Measurements from ENCODE around the gene KRTAP9-9.
"Not testable (repeated sequence)": the region's sequence is repeated elsewhere in the genome, so short reads cannot be mapped to it uniquely, and the experiment has no call there.

KRTAP9-9 gene

DNA sequence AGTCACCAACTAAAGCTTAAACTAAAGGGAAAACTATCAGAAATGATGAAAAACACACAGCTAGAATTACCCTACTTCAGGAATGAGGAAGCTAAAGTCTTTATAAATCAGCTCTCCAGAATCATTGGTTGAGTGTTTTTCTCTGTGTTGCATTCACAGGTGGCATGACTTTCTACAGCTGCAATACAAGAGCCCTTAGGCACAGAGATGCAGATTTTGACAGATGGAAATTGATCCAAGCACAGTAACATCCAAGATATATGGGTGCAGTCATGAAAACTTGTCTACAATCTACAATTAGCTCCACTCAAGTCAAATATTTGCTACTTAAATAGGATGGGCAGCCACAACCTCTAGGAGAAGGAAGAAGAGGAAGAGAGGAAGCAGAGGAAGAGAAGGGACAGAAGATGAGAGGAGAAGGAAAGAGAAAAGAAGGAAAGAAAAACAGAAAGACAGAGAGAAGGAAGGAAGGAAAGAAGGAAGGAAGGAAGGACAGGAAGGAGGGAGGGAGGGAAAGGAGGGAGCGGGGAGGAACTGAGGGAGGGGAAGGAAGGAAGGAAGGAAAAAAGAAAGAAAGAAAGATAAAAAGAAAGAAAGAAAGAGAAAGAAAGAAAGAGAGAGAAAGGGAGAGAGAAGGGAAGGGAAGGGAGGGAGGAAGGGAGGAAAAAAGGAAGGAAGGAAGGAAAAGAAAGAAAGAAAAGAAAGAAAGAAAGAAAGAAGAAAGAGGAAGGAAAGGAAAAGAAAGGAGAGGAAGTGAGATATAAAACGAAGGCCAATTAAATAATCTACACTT, 8.0 kb upstream of the KRTAP9-9 start:
- not testable (repeated sequence) for H2BK15ac ChIP-seq (ENCODE audit: low read depth, poor library complexity, severe bottlenecking); H2BK12ac ChIP-seq (ENCODE audit: low read length in 2 of 2); H3K4me3 ChIP-seq (ENCODE audit: insufficient read depth in 1 of 2, low read depth in 1 of 2, low read length in 2 of 2); H3K23ac ChIP-seq (ENCODE audit: low read length in 2 of 2); H3K27me3 ChIP-seq (ENCODE audit: control insufficient read depth in 1 of 2, insufficient read depth in 1 of 2, low read length in 2 of 2); H3K4ac ChIP-seq (ENCODE audit: low read depth in 1 of 2, low read length in 2 of 2); DNase-seq; H4K8ac ChIP-seq (ENCODE audit: low read length); H2BK120ac ChIP-seq (ENCODE audit: low read depth, low read length); H3K9ac ChIP-seq (ENCODE audit: low read length); H3K18ac ChIP-seq (ENCODE audit: low read depth in 1 of 2, low read length in 2 of 2); H3K36me3 ChIP-seq (ENCODE audit: control insufficient read depth in 1 of 2, insufficient read depth in 2 of 2, low read depth in 1 of 2, low read length in 2 of 2); H3K14ac ChIP-seq (ENCODE audit: low read length in 2 of 2); H4K91ac ChIP-seq (ENCODE audit: low read length); H2BK5ac ChIP-seq (ENCODE audit: low read depth, low read length, poor library complexity, severe bottlenecking); H3K27ac ChIP-seq (ENCODE audit: low read length, poor library complexity, severe bottlenecking); H3K4me2 ChIP-seq (ENCODE audit: low read length, poor library complexity, severe bottlenecking); H3K4me1 ChIP-seq (ENCODE audit: control insufficient read depth, insufficient read depth, low read depth, low read length); H3K79me1 ChIP-seq (replicated peaks; ENCODE audit: low read length, poor library complexity, severe bottlenecking); H2AFZ ChIP-seq (ENCODE audit: low read depth, low read length); H2AK5ac ChIP-seq (ENCODE audit: low read length, severe bottlenecking); H3K9me3 ChIP-seq (ENCODE audit: control insufficient read depth, low read length)
- 92% methylated on average over 1 of the region's 2 CpGs for WGBS

DNA sequence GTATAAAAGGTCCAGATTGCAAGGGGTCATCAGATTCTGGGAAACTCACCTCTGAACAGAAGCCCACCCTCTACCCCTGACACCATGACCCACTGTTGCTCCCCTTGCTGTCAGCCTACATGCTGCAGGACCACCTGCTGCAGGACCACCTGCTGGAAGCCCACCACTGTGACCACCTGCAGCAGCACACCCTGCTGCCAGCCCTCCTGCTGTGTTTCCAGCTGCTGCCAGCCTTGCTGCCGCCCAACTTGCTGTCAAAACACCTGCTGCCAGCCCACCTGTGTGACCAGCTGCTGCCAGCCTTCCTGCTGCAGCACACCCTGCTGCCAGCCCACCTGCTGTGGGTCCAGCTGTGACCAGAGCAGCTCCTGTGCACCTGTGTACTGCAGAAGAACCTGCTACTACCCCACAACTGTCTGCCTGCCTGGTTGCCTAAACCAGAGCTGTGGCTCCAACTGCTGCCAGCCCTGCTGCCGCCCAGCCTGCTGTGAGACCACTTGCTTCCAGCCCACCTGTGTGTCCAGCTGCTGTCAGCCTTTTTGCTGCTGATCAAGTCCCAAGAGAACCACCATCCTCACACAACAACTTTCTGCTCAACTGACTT, 5.4 kb upstream of the KRTAP9-9 start, which contains the start of gene KRTAP9-4:
KRTAP9-4 (plus strand) TSS at position 51 of the 604 bp plus-strand sequence; CDS start at position 85, 34 bp downstream.
- not testable (repeated sequence) for H3K18ac ChIP-seq (ENCODE audit: low read depth in 1 of 2, low read length in 2 of 2); H2AFZ ChIP-seq (ENCODE audit: low read depth, low read length); H3K14ac ChIP-seq (ENCODE audit: low read length in 2 of 2); H2AK5ac ChIP-seq (ENCODE audit: low read length, severe bottlenecking); H3K9me3 ChIP-seq (ENCODE audit: control insufficient read depth, low read length); H2BK120ac ChIP-seq (ENCODE audit: low read depth, low read length); H3K79me1 ChIP-seq (replicated peaks; ENCODE audit: low read length, poor library complexity, severe bottlenecking); H3K4me2 ChIP-seq (ENCODE audit: low read length, poor library complexity, severe bottlenecking); H2BK12ac ChIP-seq (ENCODE audit: low read length in 2 of 2); H3K4me1 ChIP-seq (ENCODE audit: control insufficient read depth, insufficient read depth, low read depth, low read length); H2BK5ac ChIP-seq (ENCODE audit: low read depth, low read length, poor library complexity, severe bottlenecking); H4K8ac ChIP-seq (ENCODE audit: low read length); H3K27ac ChIP-seq (ENCODE audit: low read length, poor library complexity, severe bottlenecking); H3K4me3 ChIP-seq (ENCODE audit: insufficient read depth in 1 of 2, low read depth in 1 of 2, low read length in 2 of 2); H4K91ac ChIP-seq (ENCODE audit: low read length); H3K27me3 ChIP-seq (ENCODE audit: control insufficient read depth in 1 of 2, insufficient read depth in 1 of 2, low read length in 2 of 2); H2BK15ac ChIP-seq (ENCODE audit: low read depth, poor library complexity, severe bottlenecking); H3K4ac ChIP-seq (ENCODE audit: low read depth in 1 of 2, low read length in 2 of 2); H3K9ac ChIP-seq (ENCODE audit: low read length); H3K36me3 ChIP-seq (ENCODE audit: control insufficient read depth in 1 of 2, insufficient read depth in 2 of 2, low read depth in 1 of 2, low read length in 2 of 2); DNase-seq; H3K23ac ChIP-seq (ENCODE audit: low read length in 2 of 2)
- 43% methylated on average over 2 of the region's 2 CpGs for WGBS

GRCh38 chr17:41251261-41251660, 3.9 kb upstream of the KRTAP9-9 start:
- H4K91ac ChIP-seq (ENCODE audit: low read length), result no peak overlapping the region
- H3K9me3 ChIP-seq (ENCODE audit: control insufficient read depth, low read length), result no peaks in the 10 kb centered on the region
- H3K18ac ChIP-seq (ENCODE audit: low read depth in 1 of 2, low read length in 2 of 2), result no peak overlapping the region
- H2BK5ac ChIP-seq (ENCODE audit: low read depth, low read length, poor library complexity, severe bottlenecking), result no peak overlapping the region
- no peak overlapping the region for H2AK5ac ChIP-seq (ENCODE audit: low read length, severe bottlenecking)
- H3K27ac ChIP-seq (ENCODE audit: low read length, poor library complexity, severe bottlenecking), result no peak overlapping the region
- no peak overlapping the region for H3K4me3 ChIP-seq (ENCODE audit: insufficient read depth in 1 of 2, low read depth in 1 of 2, low read length in 2 of 2)
- no peak overlapping the region for H3K4me2 ChIP-seq (ENCODE audit: low read length, poor library complexity, severe bottlenecking)
- 88% methylated on average over 1 of the region's 1 CpG for WGBS
- H3K79me1 ChIP-seq (replicated peaks; ENCODE audit: low read length, poor library complexity, severe bottlenecking), result no peaks in the 10 kb centered on the region
- no peak for DNase-seq
- no peak overlapping the region for H3K9ac ChIP-seq (ENCODE audit: low read length)
- no peaks in the 10 kb centered on the region for H3K27me3 ChIP-seq (ENCODE audit: control insufficient read depth in 1 of 2, insufficient read depth in 1 of 2, low read length in 2 of 2)
- H4K8ac ChIP-seq (ENCODE audit: low read length), result no peak overlapping the region
- H3K4ac ChIP-seq (ENCODE audit: low read depth in 1 of 2, low read length in 2 of 2), result no peak overlapping the region
- no peak overlapping the region for H2AFZ ChIP-seq (ENCODE audit: low read depth, low read length)
- no peak overlapping the region for H3K23ac ChIP-seq (ENCODE audit: low read length in 2 of 2)
- H2BK120ac ChIP-seq (ENCODE audit: low read depth, low read length), result no peak overlapping the region
- no peak overlapping the region for H3K14ac ChIP-seq (ENCODE audit: low read length in 2 of 2)
- no peak overlapping the region for H2BK15ac ChIP-seq (ENCODE audit: low read depth, poor library complexity, severe bottlenecking)
- no peaks in the 10 kb centered on the region for H3K4me1 ChIP-seq (ENCODE audit: control insufficient read depth, insufficient read depth, low read depth, low read length)
- no peak overlapping the region for H2BK12ac ChIP-seq (ENCODE audit: low read length in 2 of 2)
- no peaks in the 10 kb centered on the region for H3K36me3 ChIP-seq (ENCODE audit: control insufficient read depth in 1 of 2, insufficient read depth in 2 of 2, low read depth in 1 of 2, low read length in 2 of 2)

DNA sequence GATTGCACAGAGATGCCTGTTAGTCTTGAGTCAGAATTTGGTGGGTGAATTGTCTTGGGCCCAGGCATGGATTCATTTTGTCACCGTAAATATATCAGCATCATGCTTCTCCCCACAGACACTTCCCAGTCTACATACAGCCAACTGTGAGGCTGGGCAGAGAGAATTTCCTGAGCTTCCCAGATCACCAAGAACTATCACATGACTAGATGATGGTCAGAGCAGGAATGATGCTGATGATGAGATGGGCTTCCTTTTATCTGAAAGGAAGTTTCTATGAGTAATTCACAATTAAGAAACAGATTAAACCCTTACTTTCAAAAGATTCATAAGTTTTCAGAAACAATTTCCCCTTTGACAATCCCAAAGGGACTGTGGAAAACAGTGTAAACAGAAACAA, 323 bp upstream of the KRTAP9-9 start:
- no CpG with 5 or more reads among the region's 1 CpG for WGBS
- H4K91ac ChIP-seq (ENCODE audit: low read length), result no peak overlapping the region

More for the DNA sequence above, 323 bp upstream of the KRTAP9-9 start:
- Histone ChIP-seq H3K14ac (ENCODE audit: low read length in 2 of 2) (no peak overlapping the region), H2AK5ac (ENCODE audit: low read length, severe bottlenecking) (no peak overlapping the region), H3K9ac (ENCODE audit: low read length) (no peak overlapping the region), H2BK120ac (ENCODE audit: low read depth, low read length) (no peak overlapping the region), H2BK5ac (ENCODE audit: low read depth, low read length, poor library complexity, severe bottlenecking) (no peak overlapping the region), H3K4me3 (ENCODE audit: insufficient read depth in 1 of 2, low read depth in 1 of 2, low read length in 2 of 2) (no peak overlapping the region), H3K27me3 (ENCODE audit: control insufficient read depth in 1 of 2, insufficient read depth in 1 of 2, low read length in 2 of 2) (no peaks in the 10 kb centered on the region), H3K4me1 (ENCODE audit: control insufficient read depth, insufficient read depth, low read depth, low read length) (no peaks in the 10 kb centered on the region), H3K4ac (ENCODE audit: low read depth in 1 of 2, low read length in 2 of 2) (no peak overlapping the region), H3K18ac (ENCODE audit: low read depth in 1 of 2, low read length in 2 of 2) (no peak overlapping the region), H3K9me3 (ENCODE audit: control insufficient read depth, low read length) (no peaks in the 10 kb centered on the region), H3K36me3 (ENCODE audit: control insufficient read depth in 1 of 2, insufficient read depth in 2 of 2, low read depth in 1 of 2, low read length in 2 of 2) (no peaks in the 10 kb centered on the region), H4K8ac (ENCODE audit: low read length) (no peak overlapping the region), H2BK15ac (ENCODE audit: low read depth, poor library complexity, severe bottlenecking) (no peak overlapping the region), H3K27ac (ENCODE audit: low read length, poor library complexity, severe bottlenecking) (no peak overlapping the region), H3K4me2 (ENCODE audit: low read length, poor library complexity, severe bottlenecking) (no peak overlapping the region), H2AFZ (ENCODE audit: low read depth, low read length) (no peak overlapping the region), H2BK12ac (ENCODE audit: low read length in 2 of 2) (no peak overlapping the region), H3K23ac (ENCODE audit: low read length in 2 of 2) (no peak overlapping the region), H3K79me1 (replicated peaks; ENCODE audit: low read length, poor library complexity, severe bottlenecking) (no peaks in the 10 kb centered on the region)
- no peak for DNase-seq
